Type B pancreatic cell (in vitro differentiated cells): ENCODE data around the gene CFB. TPM values are rescaled to one million over a fixed set of nuclear protein-coding genes. Genes with fewer than 3 reads are reported as not detected.
A peak's percentile ranks its signal among the peaks of the same experiment; 100 is the strongest.
"Not testable (repeated sequence)": the region's sequence is repeated elsewhere in the genome, so short reads cannot be mapped to it uniquely, and the experiment has no call there.

Experiments used
- DNase-seq: peaks from one replicate; pipeline ENCODE4 v3.0.0; 2021; ENCODE audit warnings: mixed read lengths; ENCODE audit not compliant: unreplicated experiment; ENCODE audit errors: extremely low spot score
- H3K27ac Mint-ChIP-seq: 2 replicates; pipeline ENCODE4 v1.8.0; 2021; ENCODE audit warnings: mild to moderate bottlenecking, mixed read lengths
- H3K27me3 Mint-ChIP-seq: 2 replicates; pipeline ENCODE4 v1.8.0; 2021; ENCODE audit warnings: mixed read lengths
- H3K36me3 Mint-ChIP-seq: 2 replicates; pipeline ENCODE4 v1.8.0; 2021; ENCODE audit warnings: mixed read lengths
- H3K4me1 Mint-ChIP-seq: one replicate; pipeline ENCODE4 v1.8.0; 2021; ENCODE audit warnings: mixed read lengths; ENCODE audit not compliant: unreplicated experiment
- H3K4me3 Mint-ChIP-seq: 2 replicates; pipeline ENCODE4 v1.8.0; 2021; ENCODE audit warnings: mild to moderate bottlenecking, mixed read lengths
- H3K9me3 Mint-ChIP-seq: 2 replicates; pipeline ENCODE4 v1.8.0; 2021; ENCODE audit warnings: mixed read lengths
- total RNA-seq: library from RNA; stranded (reverse); gene quantifications from 2 replicates; pipeline ENCODE4 v1.2.1, GENCODE V29; 2021; ENCODE audit warnings: low replicate concordance
- TF ChIP-seq, protein P1 (sequence below): fragments of 200-600 bp; sonication (generic); conservative IDR thresholded peaks from 2 replicates; pipeline ENCODE4 v1.5.0; 2021; ENCODE audit warnings: antibody characterized with exemption, mild to moderate bottlenecking

The CFB gene
- total RNA-seq, 1 donor from 2014 or later = 13.6 TPM

DNA sequence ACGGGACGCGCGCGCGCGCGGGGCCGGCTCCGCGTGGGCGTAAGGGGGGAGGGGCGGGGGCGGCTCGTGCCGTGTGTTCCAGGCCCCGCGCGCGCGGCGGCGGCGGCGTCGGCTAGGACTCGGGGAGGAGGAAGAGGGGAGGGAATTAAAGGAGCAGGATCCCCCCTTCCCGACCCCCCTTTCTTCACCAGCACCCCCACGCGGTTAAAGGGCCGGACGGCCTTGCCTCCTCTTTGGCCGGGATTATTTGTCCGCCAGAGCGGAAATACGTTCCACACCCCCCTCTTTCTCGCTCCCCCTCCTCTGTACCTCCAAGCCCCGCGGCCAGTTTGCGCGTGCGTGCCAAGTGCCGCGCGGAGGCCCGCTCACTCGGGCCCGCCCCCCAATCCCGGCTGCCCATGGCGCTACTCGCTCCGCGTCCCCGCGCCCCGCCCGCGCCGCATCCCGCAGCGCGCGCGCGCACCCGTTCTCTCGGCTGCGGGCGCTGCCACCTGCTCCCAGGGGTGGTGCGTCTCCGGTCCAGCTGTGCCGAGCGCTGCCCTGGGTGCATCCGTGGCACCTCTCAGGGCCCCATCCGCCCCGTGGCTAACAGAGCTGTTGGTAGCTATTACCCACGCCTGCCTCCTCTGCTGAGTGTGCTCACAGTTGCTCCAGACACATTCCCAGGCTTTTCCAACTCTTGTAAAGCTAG lies 43.8 kb upstream of the CFB start, which contains the start of gene ZBTB12:
ZBTB12 (minus strand) TSS at position 134 of the 691 bp plus-strand sequence. CDS start 781 bp downstream, outside the sequence.
- peak; percentile 97 for DNase-seq
- Mint-ChIP-seq H3K36me3 (no peaks in the 10 kb centered on the region), H3K9me3 (no peaks in the 10 kb centered on the region), H3K4me1 (peaks cover 23% of the 10 kb centered on the region), H3K27me3 (no peaks in the 10 kb centered on the region), H3K27ac (peak within 1 kb of the TSS; percentile 80), H3K4me3 (peak within 1 kb of the TSS; percentile 89)
- TF ChIP-seq, protein P1, sequence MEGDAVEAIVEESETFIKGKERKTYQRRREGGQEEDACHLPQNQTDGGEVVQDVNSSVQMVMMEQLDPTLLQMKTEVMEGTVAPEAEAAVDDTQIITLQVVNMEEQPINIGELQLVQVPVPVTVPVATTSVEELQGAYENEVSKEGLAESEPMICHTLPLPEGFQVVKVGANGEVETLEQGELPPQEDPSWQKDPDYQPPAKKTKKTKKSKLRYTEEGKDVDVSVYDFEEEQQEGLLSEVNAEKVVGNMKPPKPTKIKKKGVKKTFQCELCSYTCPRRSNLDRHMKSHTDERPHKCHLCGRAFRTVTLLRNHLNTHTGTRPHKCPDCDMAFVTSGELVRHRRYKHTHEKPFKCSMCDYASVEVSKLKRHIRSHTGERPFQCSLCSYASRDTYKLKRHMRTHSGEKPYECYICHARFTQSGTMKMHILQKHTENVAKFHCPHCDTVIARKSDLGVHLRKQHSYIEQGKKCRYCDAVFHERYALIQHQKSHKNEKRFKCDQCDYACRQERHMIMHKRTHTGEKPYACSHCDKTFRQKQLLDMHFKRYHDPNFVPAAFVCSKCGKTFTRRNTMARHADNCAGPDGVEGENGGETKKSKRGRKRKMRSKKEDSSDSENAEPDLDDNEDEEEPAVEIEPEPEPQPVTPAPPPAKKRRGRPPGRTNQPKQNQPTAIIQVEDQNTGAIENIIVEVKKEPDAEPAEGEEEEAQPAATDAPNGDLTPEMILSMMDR = no peak

DNA sequence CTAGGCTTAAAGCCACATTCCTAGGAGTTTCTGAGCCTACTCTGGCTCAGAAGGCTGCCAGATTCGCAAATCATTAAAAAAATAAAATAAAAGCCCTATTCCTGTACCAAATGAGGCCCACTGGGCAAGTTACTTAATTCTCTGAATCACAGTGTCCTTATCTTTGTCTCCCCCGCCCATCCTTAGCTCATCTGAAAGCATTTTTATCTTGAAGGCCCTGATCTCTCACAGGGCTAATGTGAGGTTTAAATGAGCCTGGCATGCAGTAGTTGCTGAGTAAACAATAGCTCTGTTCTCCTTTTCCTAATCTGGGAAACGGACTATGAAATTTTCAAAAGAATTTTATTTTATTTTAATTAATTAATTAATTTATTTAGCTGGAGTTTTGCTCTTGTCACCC lies 41.9 kb upstream of the CFB start:
- H3K4me1 Mint-ChIP-seq = peaks cover 23% of the 10 kb centered on the region
- peak overlapping the region; percentile 39 for H3K4me3 Mint-ChIP-seq
- H3K36me3 Mint-ChIP-seq = no peaks in the 10 kb centered on the region
- TF ChIP-seq, protein P1 = no peak
- no peak overlapping the region for H3K27ac Mint-ChIP-seq
- H3K27me3 Mint-ChIP-seq = no peaks in the 10 kb centered on the region
- no peaks in the 10 kb centered on the region for H3K9me3 Mint-ChIP-seq
- no peak for DNase-seq

DNA sequence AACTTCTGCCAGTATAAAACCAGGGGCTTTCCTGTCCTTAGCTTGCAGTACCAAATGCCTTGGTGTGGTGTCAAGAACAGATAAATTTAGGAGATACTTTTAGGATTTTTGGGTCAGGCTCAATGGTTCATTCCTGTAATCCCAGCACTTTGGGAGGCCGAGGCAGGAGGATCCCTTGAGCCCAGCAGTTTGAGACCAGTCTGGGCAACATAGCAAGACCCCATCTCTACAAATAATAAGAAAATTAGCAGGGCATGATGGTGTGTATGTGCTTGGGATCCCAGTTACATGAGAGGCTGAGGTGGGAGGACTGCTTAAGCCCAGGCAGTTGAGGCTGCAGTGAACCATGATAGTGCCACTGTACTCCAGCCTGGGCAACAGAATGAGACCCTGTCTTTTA lies 40.9 kb upstream of the CFB start:
- DNase-seq = no peak
- Mint-ChIP-seq H3K27ac (no peak overlapping the region), H3K4me3 (no peak overlapping the region), H3K9me3 (no peaks in the 10 kb centered on the region), H3K4me1 (peaks cover 15% of the 10 kb centered on the region), H3K27me3 (no peaks in the 10 kb centered on the region), H3K36me3 (no peaks in the 10 kb centered on the region)
- TF ChIP-seq, protein P1 = no peak

GRCh38 chr6:31906122-31906521 lies 39.8 kb upstream of the CFB start:
- H3K27me3 Mint-ChIP-seq = no peaks in the 10 kb centered on the region
- DNase-seq = no peak
- H3K4me3 Mint-ChIP-seq = peak overlapping the region; percentile 20
- peaks cover 15% of the 10 kb centered on the region for H3K4me1 Mint-ChIP-seq
- H3K27ac Mint-ChIP-seq = no peak overlapping the region
- no peaks in the 10 kb centered on the region for H3K36me3 Mint-ChIP-seq
- TF ChIP-seq, protein P1 = no peak
- H3K9me3 Mint-ChIP-seq = no peaks in the 10 kb centered on the region

- not testable (repeated sequence) for H3K4me3 Mint-ChIP-seq, H3K27ac Mint-ChIP-seq, DNase-seq, H3K9me3 Mint-ChIP-seq, H3K27me3 Mint-ChIP-seq, H3K36me3 Mint-ChIP-seq
- peaks cover 15% of the 10 kb centered on the region for H3K4me1 Mint-ChIP-seq
These were observed 39.2 kb upstream of the CFB start for GRCh38 chr6:31906727-31907126.

- Mint-ChIP-seq H3K4me1 (peaks cover 15% of the 10 kb centered on the region), H3K27me3 (no peaks in the 10 kb centered on the region), H3K36me3 (no peaks in the 10 kb centered on the region), H3K27ac (no peak overlapping the region), H3K4me3 (no peak overlapping the region), H3K9me3 (no peaks in the 10 kb centered on the region)
- DNase-seq = no peak
- TF ChIP-seq, protein P1 = no peak
These were observed 38.6 kb upstream of the CFB start for GRCh38 chr6:31907158-31907813.

DNA sequence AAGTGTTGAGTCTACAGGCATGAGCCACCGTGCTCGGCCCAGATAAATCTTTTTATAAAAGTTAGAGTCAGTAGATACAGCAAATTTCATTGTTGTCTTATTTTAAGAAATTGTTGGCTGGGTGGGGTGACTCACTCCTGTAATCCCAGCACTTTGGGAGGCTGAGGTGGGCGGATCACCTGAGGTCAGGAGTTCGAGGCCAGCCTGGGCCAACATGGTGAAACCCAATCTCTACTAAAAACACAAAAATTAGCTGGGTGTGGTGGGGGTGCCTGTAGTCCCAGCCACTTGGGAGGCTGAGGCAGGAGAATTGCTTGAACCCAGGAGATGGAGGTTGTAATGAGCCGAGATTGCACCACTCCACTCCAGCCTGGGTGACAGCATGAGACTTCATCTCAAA lies 37.6 kb upstream of the CFB start:
- H3K4me1 Mint-ChIP-seq, DNase-seq, H3K36me3 Mint-ChIP-seq, H3K27me3 Mint-ChIP-seq, H3K4me3 Mint-ChIP-seq, H3K27ac Mint-ChIP-seq, H3K9me3 Mint-ChIP-seq: not testable (repeated sequence)
